NCI-H345 treated with DMSO at 0.1 percent for 48 hours (cell line): ENCODE measurements around the gene TFF3.

ENCODE experiments used
- DNase-seq: peaks from one replicate; lab custom pipeline; 2025; ENCODE audit not compliant: unreplicated experiment; lab: John Stamatoyannopoulos, UW

Gene TFF3

GRCh38 chr21:42272984-42273600, 42.1 kb downstream of the TFF3 start:
- DNase-seq, result no peak

GRCh38 chr21:42272109-42272962, 42.9 kb downstream of the TFF3 start:
- no peak for DNase-seq

GRCh38 chr21:42271065-42271464, 44.1 kb downstream of the TFF3 start:
- no peak for DNase-seq

GRCh38 chr21:42269386-42269785, 45.8 kb downstream of the TFF3 start:
- DNase-seq, result peak; percentile 40

- DNase-seq, result no peak
Measured at GRCh38 chr21:42266971-42267556, 48.1 kb downstream of the TFF3 start.

GRCh38 chr21:42265231-42265812, 49.9 kb downstream of the TFF3 start:
- DNase-seq, result no peak

GRCh38 chr21:42264245-42265195, 50.7 kb downstream of the TFF3 start:
- DNase-seq, result no peak

GRCh38 chr21:42263591-42264131, 51.5 kb downstream of the TFF3 start:
- no peak for DNase-seq

- DNase-seq, result no peak
Measured at GRCh38 chr21:42262831-42263231, 52.4 kb downstream of the TFF3 start.

- no peak for DNase-seq
Measured at GRCh38 chr21:42261829-42262200, 53.4 kb downstream of the TFF3 start.
